ENCODE measurements around the gene FBXL17.
"Not testable (repeated sequence)": the region's sequence is repeated elsewhere in the genome, so short reads cannot be mapped to it uniquely, and the experiment has no call there.

The FBXL17 gene

GRCh38 chr5:108315829-108316228 lies 66.1 kb downstream of the FBXL17 start:
- intact Hi-C loops (cut with micrococcal nuclease), result no loop called here
- Mint-ChIP-seq H3K4me1 (ENCODE audit: low read depth) (no peaks in the 10 kb centered on the region), H3K9me3 (no peaks in the 10 kb centered on the region), H3K4me3 (no peak overlapping the region), H3K27me3 (no peaks in the 10 kb centered on the region), H3K36me3 (ENCODE audit: low read depth) (peaks cover 6% of the 10 kb centered on the region), H3K27ac (no peak overlapping the region)

- Mint-ChIP-seq H3K27me3 (no peaks in the 10 kb centered on the region), H3K27ac (no peak overlapping the region), H3K9me3 (no peaks in the 10 kb centered on the region)
Observed at GRCh38 chr5:108312258-108312657, 69.6 kb downstream of the FBXL17 start.

GRCh38 chr5:108311682-108312081 lies 70.2 kb downstream of the FBXL17 start:
- peaks cover 6% of the 10 kb centered on the region for H3K36me3 Mint-ChIP-seq (ENCODE audit: low read depth)
- no peak overlapping the region for H3K27ac Mint-ChIP-seq
- H3K4me1 Mint-ChIP-seq (ENCODE audit: low read depth), result no peaks in the 10 kb centered on the region
- H3K27me3 Mint-ChIP-seq, result no peaks in the 10 kb centered on the region
- H3K4me3 Mint-ChIP-seq, result no peak overlapping the region
- H3K9me3 Mint-ChIP-seq, result no peaks in the 10 kb centered on the region
- intact Hi-C loops (cut with micrococcal nuclease), result no loop called here

More at GRCh38 chr5:108312258-108312657, 69.6 kb downstream of the FBXL17 start:
- Mint-ChIP-seq H3K4me3 (no peak overlapping the region), H3K4me1 (ENCODE audit: low read depth) (no peaks in the 10 kb centered on the region), H3K36me3 (ENCODE audit: low read depth) (peaks cover 6% of the 10 kb centered on the region)
- intact Hi-C loops (cut with micrococcal nuclease), result no loop called here

GRCh38 chr5:108303611-108304010 lies 78.3 kb downstream of the FBXL17 start:
- H3K4me1 Mint-ChIP-seq (ENCODE audit: low read depth), result peaks cover 5% of the 10 kb centered on the region
- intact Hi-C loops (cut with micrococcal nuclease), result no loop called here
- H3K27me3 Mint-ChIP-seq, result no peaks in the 10 kb centered on the region
- no peak overlapping the region for H3K27ac Mint-ChIP-seq
- H3K4me3 Mint-ChIP-seq, result no peak overlapping the region
- H3K9me3 Mint-ChIP-seq, result no peaks in the 10 kb centered on the region
- no peaks in the 10 kb centered on the region for H3K36me3 Mint-ChIP-seq (ENCODE audit: low read depth)

GRCh38 chr5:108303086-108303485 lies 78.8 kb downstream of the FBXL17 start:
- H3K9me3 Mint-ChIP-seq, result no peaks in the 10 kb centered on the region
- no peaks in the 10 kb centered on the region for H3K27me3 Mint-ChIP-seq
- no peaks in the 10 kb centered on the region for H3K36me3 Mint-ChIP-seq (ENCODE audit: low read depth)
- no peak overlapping the region for H3K27ac Mint-ChIP-seq
- H3K4me3 Mint-ChIP-seq, result no peak overlapping the region
- H3K4me1 Mint-ChIP-seq (ENCODE audit: low read depth), result peaks cover 5% of the 10 kb centered on the region
- intact Hi-C loops (cut with micrococcal nuclease), result no loop called here

GRCh38 chr5:108297042-108297601 lies 84.8 kb downstream of the FBXL17 start:
- no peak overlapping the region for H3K4me3 Mint-ChIP-seq
- H3K27ac Mint-ChIP-seq, result no peak overlapping the region
- no peaks in the 10 kb centered on the region for H3K27me3 Mint-ChIP-seq
- H3K4me1 Mint-ChIP-seq (ENCODE audit: low read depth), result peaks cover 7% of the 10 kb centered on the region
- H3K9me3 Mint-ChIP-seq, result no peaks in the 10 kb centered on the region
- intact Hi-C loops (cut with micrococcal nuclease), result no loop called here
- no peaks in the 10 kb centered on the region for H3K36me3 Mint-ChIP-seq (ENCODE audit: low read depth)

- no peak overlapping the region for H3K27ac Mint-ChIP-seq
- H3K4me3 Mint-ChIP-seq, result no peak overlapping the region
- H3K4me1 Mint-ChIP-seq (ENCODE audit: low read depth), result peaks cover 7% of the 10 kb centered on the region
- intact Hi-C loops (cut with micrococcal nuclease), result no loop called here
- H3K27me3 Mint-ChIP-seq, result no peaks in the 10 kb centered on the region
- H3K9me3 Mint-ChIP-seq, result no peaks in the 10 kb centered on the region
- H3K36me3 Mint-ChIP-seq (ENCODE audit: low read depth), result no peaks in the 10 kb centered on the region
Observed at GRCh38 chr5:108295578-108296368, 86.1 kb downstream of the FBXL17 start.

- Mint-ChIP-seq H3K27ac (no peak overlapping the region), H3K27me3 (no peaks in the 10 kb centered on the region), H3K4me3 (no peak overlapping the region), H3K4me1 (ENCODE audit: low read depth) (no peaks in the 10 kb centered on the region), H3K9me3 (peaks cover 33% of the 10 kb centered on the region), H3K36me3 (ENCODE audit: low read depth) (peaks cover 20% of the 10 kb centered on the region)
- intact Hi-C loops (cut with micrococcal nuclease), result no loop called here
Observed at GRCh38 chr5:108280960-108281569, 100.8 kb downstream of the FBXL17 start.

- peaks cover 20% of the 10 kb centered on the region for H3K36me3 Mint-ChIP-seq (ENCODE audit: low read depth)
Observed at GRCh38 chr5:108280248-108280647, 101.7 kb downstream of the FBXL17 start.

GRCh38 chr5:108278285-108279240 lies 103.3 kb downstream of the FBXL17 start:
- Mint-ChIP-seq H3K4me1 (ENCODE audit: low read depth) (no peaks in the 10 kb centered on the region), H3K36me3 (ENCODE audit: low read depth) (peaks cover 10% of the 10 kb centered on the region), H3K9me3 (peaks cover 21% of the 10 kb centered on the region), H3K4me3 (no peak overlapping the region), H3K27ac (no peak overlapping the region), H3K27me3 (no peaks in the 10 kb centered on the region)
- intact Hi-C loops (cut with micrococcal nuclease), result no loop called here

More at GRCh38 chr5:108280248-108280647, 101.7 kb downstream of the FBXL17 start:
- Mint-ChIP-seq H3K27me3 (no peaks in the 10 kb centered on the region), H3K4me3 (no peak overlapping the region), H3K9me3 (peaks cover 33% of the 10 kb centered on the region), H3K4me1 (ENCODE audit: low read depth) (no peaks in the 10 kb centered on the region), H3K27ac (no peak overlapping the region)
- intact Hi-C loops (cut with micrococcal nuclease), result no loop called here

- Mint-ChIP-seq H3K27ac (no peak overlapping the region), H3K36me3 (ENCODE audit: low read depth) (no peaks in the 10 kb centered on the region), H3K4me3 (no peak overlapping the region), H3K27me3 (no peaks in the 10 kb centered on the region), H3K9me3 (peaks cover 3% of the 10 kb centered on the region), H3K4me1 (ENCODE audit: low read depth) (no peaks in the 10 kb centered on the region)
- intact Hi-C loops (cut with micrococcal nuclease), result no loop called here
Observed at GRCh38 chr5:108276187-108277050, 105.5 kb downstream of the FBXL17 start.

GRCh38 chr5:108274080-108274479 lies 107.8 kb downstream of the FBXL17 start:
- H3K27ac Mint-ChIP-seq; H3K27me3 Mint-ChIP-seq; H3K36me3 Mint-ChIP-seq (ENCODE audit: low read depth); H3K4me3 Mint-ChIP-seq; H3K9me3 Mint-ChIP-seq; H3K4me1 Mint-ChIP-seq (ENCODE audit: low read depth); intact Hi-C loops (cut with micrococcal nuclease): not testable (repeated sequence)

GRCh38 chr5:108271127-108271526 lies 110.8 kb downstream of the FBXL17 start:
- Mint-ChIP-seq H3K4me1 (ENCODE audit: low read depth) (no peaks in the 10 kb centered on the region), H3K36me3 (ENCODE audit: low read depth) (no peaks in the 10 kb centered on the region), H3K27ac (no peak overlapping the region), H3K9me3 (no peaks in the 10 kb centered on the region), H3K27me3 (no peaks in the 10 kb centered on the region), H3K4me3 (no peak overlapping the region)
- intact Hi-C loops (cut with micrococcal nuclease), result no loop called here

All from dendritic cell treated with granulocyte-macrophage colony-stimulating factor and Interleukin-4, amounts not matched to agents 40 ng/mL and 50 ng/mL, for 4 days (primary cell).